SIG-M5 treated with dmso at 0.1 percent for 504 hours (cell line): Measurements from ENCODE around the gene COG1.

Experiments
- DNase-seq: peaks from one replicate; lab custom pipeline; 2025; ENCODE audit not compliant: unreplicated experiment; lab: John Stamatoyannopoulos, UW

The COG1 gene

DNA sequence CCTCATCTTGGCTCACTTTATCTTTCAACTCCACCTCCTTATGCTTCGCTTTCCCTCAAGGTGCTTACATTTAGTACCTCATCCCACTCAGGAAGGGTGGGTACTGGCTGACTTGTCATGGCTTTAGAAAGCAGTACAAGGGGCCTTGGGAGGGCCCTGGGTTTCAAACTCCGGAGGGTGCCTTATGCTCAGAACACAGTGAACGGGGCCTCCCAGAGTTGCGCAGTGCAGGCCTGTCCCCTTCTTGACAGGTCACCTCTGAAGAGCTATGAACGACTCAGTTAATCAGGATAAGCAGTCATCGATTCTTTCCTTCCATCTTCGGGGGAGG is 6.0 kb downstream of the COG1 start:
- DNase-seq = no peak

- no peak for DNase-seq
These were observed 7.0 kb downstream of the COG1 start for GRCh38 chr17:73199751-73200317.

DNA sequence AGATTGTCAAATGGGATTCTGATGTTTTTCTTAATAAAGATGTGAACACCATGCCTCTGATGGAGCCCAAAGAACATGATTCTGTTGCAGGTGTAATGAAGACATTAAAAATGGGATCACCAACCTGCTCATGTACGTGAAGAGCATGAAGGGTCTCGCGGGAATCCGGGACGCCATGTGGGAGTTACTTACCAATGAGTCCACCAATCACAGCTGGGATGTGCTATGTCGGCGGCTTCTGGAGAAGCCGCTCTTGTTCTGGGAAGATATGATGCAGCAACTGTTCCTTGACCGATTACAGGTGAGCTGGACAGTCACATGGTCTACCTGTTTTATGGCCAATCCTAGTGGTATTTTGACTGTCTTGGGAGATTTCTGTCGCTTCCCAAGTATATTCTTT is 7.6 kb downstream of the COG1 start:
- DNase-seq = no peak

DNA sequence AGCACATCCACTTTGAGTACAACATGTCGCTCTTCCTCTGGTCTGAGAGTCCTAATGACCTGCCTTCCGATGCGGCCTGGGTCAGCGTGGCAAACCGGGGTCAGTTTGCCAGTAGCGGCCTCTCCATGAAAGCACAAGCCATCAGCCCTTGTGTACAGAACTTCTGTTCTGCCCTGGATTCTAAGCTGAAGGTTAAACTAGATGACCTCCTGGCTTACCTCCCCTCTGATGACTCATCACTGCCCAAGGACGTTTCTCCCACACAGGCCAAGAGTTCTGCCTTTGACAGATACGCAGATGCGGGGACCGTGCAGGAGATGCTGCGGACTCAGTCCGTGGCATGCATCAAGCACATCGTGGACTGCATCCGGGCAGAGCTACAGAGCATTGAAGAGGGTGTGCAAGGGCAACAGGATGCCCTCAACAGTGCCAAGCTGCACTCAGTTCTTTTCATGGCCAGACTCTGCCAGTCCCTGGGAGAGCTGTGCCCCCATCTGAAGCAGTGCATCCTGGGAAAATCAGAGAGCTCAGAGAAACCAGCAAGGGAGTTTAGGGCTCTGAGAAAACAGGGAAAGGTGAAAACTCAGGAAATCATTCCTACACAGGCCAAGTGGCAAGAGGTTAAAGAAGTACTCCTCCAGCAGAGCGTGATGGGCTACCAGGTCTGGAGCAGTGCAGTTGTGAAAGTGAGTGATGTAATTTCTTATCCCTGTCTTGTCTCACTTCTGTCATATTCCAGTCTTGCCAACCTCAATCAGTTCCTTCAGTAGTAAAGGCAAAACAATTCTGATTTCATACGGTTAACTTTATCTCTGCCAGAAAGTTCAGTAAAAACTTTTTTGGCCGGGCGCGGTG is 8.6 kb downstream of the COG1 start:
- no peak for DNase-seq

DNA sequence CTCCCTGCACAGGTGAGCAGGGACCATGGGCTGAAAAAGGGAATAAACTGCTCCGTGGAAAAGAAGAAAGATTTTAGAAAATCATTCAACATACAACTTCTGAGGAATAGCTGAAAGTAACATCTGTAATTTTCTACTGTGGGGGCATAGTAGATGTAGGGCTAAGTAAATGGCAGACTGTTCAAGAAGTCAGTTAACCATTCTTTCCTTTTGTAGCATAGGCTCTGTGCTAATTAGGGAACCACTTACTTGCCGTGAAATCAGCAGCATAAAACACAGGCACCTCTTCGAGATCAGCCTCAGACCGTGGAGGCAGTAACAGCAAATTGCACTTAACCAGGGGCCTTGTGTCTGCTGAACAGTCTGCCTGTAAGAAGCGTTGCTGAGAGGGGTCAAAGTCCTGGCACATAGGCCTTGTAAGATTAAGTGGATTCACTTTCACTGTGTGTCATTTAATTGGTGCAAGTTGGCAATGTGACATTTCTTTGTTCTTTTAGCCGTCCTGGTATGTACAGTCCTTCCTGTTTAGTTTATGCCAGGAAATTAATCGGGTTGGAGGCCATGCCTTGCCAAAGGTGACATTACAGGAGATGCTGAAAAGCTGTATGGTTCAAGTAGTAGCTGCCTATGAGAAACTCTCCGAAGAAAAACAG is 10.4 kb downstream of the COG1 start:
- DNase-seq = no peak

- no peak for DNase-seq
These were observed 11.1 kb downstream of the COG1 start for GRCh38 chr17:73203788-73204479.

GRCh38 chr17:73205459-73205961 is 12.7 kb downstream of the COG1 start:
- DNase-seq = no peak

DNA sequence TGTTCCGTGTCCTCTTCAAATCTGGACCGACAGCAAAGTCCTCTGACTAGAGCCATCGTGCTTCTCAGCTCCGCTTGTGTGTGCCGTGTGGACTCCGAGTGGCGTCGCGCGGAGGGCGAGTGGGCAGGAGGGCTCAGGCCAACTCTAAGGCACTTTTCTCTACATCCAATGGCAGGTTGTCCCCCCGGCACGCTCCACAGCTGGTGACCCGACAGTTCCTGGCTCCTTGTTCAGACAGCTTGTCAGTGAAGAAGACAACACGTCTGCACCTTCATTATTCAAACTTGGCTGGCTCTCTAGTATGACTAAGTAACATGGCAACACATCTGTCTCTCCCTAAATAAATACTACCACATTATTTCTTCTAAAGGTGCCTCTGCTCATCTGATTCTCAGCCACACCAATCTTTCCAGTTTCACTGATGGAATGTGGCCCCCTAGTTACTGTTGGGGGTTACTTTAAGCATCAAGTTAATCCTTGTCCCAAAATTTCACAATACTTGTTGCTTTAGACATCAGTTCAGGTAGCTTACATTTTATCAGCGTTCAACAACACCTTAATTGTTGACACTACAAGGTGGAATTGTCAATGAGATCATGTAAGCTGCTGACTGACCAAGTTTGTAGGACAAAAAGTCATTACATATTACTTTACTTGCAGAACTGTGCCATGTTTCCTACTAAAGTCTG is 15.4 kb downstream of the COG1 start:
- no peak for DNase-seq

GRCh38 chr17:73209436-73209835 is 16.6 kb downstream of the COG1 start:
- no peak for DNase-seq

DNA sequence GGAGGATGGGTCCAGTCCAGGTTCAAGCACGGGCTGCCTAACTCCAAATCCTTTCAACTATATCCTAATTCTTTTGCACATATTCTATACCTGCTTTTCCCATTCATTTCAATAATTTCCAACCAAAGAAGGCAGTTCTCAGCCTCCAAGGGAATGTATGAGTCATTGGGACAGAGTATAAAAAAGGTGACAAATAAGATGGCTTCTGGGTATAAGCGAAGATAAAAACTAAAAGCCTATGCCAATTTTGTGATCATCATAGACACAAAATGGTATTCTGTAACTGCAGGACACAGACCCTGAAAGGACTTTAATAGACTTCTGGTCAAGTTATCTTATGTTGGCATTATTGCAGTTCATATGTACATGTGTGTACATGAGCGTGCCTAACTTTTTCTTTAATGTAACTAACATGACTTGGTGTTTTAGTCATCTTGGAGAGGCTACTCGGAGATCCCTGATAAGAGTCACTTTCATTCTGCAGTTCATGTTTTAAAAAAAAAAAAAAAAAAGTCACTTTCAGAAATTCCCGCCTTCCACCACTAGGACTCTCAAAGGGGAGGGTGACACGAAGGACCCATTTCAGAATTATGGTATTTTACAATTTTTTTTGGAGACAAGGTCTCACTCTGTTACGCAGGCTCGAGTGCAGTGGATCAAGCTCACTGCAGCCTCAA is 17.3 kb downstream of the COG1 start:
- DNase-seq = no peak

GRCh38 chr17:73211745-73212144 is 18.9 kb downstream of the COG1 start:
- no peak for DNase-seq

- DNase-seq = no peak
These were observed 21.2 kb downstream of the COG1 start for GRCh38 chr17:73214008-73214407.

DNA sequence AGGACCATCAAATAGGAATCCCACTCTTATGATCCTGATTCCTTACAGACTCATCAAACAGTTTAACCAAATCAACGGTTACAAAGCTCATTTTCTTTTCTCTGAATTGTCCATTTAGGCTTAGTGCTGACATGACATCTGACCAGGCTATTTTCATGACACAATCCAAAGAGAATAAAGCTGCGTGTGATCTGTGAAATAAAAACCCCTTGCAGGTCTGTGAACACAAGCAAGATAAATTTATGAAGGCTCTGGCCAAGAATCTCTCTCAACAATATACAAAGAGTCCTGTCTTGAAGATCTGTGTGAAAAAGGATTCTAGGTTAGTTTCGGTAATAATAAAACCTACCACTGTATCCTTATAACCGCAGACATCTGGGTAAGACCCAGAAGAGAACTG is 22.0 kb downstream of the COG1 start:
- no peak for DNase-seq

- no peak for DNase-seq
These were observed 22.6 kb downstream of the COG1 start for GRCh38 chr17:73215447-73215846.

DNA sequence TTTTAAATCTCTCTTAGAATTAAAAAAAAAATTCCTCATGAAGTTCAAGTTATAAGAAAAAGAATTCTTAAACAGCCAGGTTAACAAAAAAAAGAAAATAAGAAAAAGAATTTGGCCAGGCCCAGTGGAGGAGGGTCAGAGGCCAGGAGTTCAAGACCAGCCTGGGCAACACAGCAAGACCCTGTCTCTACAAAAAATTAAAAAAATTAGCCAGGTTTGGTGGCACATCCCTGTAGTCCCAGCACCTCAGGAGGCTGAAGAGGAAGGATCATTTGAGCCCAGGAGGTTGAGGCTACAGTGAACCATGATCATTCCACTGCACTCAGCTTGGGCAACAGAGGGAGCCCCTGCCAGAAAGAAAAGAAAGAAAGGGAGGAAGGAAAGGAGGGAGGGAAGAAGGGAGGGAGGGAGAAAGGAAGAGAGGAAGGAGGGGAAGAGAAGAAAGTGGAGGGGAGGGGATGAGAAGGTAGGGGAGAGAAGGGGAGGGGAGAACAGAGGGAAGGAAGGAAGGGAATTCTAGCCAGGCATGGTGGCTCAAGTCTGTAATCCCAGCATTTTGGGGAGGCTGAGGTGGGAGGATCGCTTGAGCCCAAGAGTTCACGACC is 30.9 kb downstream of the COG1 start:
- DNase-seq = no peak

- no peak for DNase-seq
These were observed 31.4 kb downstream of the COG1 start for GRCh38 chr17:73224237-73224636.

- no peak for DNase-seq
These were observed 31.9 kb downstream of the COG1 start for GRCh38 chr17:73224663-73225305.

- DNase-seq = no peak
These were observed 33.8 kb downstream of the COG1 start for GRCh38 chr17:73226556-73227172.

DNA sequence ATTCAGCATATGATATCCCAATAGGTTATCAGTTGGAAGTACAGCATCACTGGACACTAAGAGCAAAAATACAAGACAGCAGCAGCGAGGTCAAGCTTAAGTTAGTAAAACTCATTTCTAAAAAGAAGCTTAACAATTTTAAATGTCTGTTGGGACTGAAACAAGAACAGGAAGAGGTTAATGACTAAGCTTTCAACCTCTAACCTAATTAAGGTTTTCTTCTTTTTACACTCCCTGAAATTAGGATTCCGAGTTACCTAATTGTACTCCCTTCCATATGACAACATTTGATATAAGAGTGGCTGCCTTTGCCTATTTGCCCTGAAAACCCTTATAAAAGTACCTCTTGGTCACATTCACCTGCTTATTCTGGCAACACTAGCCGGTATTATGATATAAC is 34.5 kb downstream of the COG1 start:
- no peak for DNase-seq
